ENCODE results near the gene CFAP99.

CFAP99 gene

GRCh38 chr4:2497324-2497723 lies 78.6 kb downstream of the CFAP99 start:
- TF ChIP-seq TEAD4 (IDR thresholded peaks at IDR 0.05) (no peak), YY1 (IDR thresholded peaks at IDR 0.05; ENCODE audit: low read depth) (no peak), NFIC (IDR thresholded peaks at IDR 0.05) (no peak), TCF12 (IDR thresholded peaks at IDR 0.05; ENCODE audit: low read depth) (no peak), CREB1 (IDR thresholded peaks at IDR 0.05; ENCODE audit: low read depth) (no peak), EP300 (IDR thresholded peaks at IDR 0.05; ENCODE audit: borderline replicate concordance) (no peak), REST (IDR thresholded peaks at IDR 0.05; ENCODE audit: low read depth) (no peak), FOXM1 (IDR thresholded peaks at IDR 0.05; ENCODE audit: borderline replicate concordance, low read depth) (no peak), RAD21 (IDR thresholded peaks at IDR 0.05; ENCODE audit: low read depth) (no peak), EGR1 (IDR thresholded peaks at IDR 0.05) (no peak), TAF1 (IDR thresholded peaks at IDR 0.05; ENCODE audit: low read depth) (no peak), CEBPB (IDR thresholded peaks at IDR 0.05) (no peak), MAX (IDR thresholded peaks at IDR 0.05) (no peak), ZBTB7A (IDR thresholded peaks at IDR 0.05; ENCODE audit: low read depth) (no peak)

GRCh38 chr4:2497931-2498330 lies 79.2 kb downstream of the CFAP99 start:
- TF ChIP-seq EP300 (IDR thresholded peaks at IDR 0.05; ENCODE audit: borderline replicate concordance) (no peak), CEBPB (IDR thresholded peaks at IDR 0.05) (no peak), CREB1 (IDR thresholded peaks at IDR 0.05; ENCODE audit: low read depth) (no peak), USF1 (IDR thresholded peaks at IDR 0.05) (no peak), REST (IDR thresholded peaks at IDR 0.05; ENCODE audit: low read depth) (no peak), FOXM1 (IDR thresholded peaks at IDR 0.05; ENCODE audit: borderline replicate concordance, low read depth) (no peak), MAX (IDR thresholded peaks at IDR 0.05) (no peak), TEAD4 (IDR thresholded peaks at IDR 0.05) (no peak), ZBTB7A (IDR thresholded peaks at IDR 0.05; ENCODE audit: low read depth) (no peak), TAF1 (IDR thresholded peaks at IDR 0.05; ENCODE audit: low read depth) (no peak), NFIC (IDR thresholded peaks at IDR 0.05) (no peak)

GRCh38 chr4:2500547-2500946 lies 81.8 kb downstream of the CFAP99 start:
- no peak for TF ChIP-seq USF1 (IDR thresholded peaks at IDR 0.05)
- TF ChIP-seq TAF1 (IDR thresholded peaks at IDR 0.05; ENCODE audit: low read depth), result no peak
- TF ChIP-seq REST (IDR thresholded peaks at IDR 0.05; ENCODE audit: low read depth), result no peak
- no peak for TF ChIP-seq RAD21 (IDR thresholded peaks at IDR 0.05; ENCODE audit: low read depth)
- no peak for TF ChIP-seq EGR1 (IDR thresholded peaks at IDR 0.05)
- TF ChIP-seq NFIC (IDR thresholded peaks at IDR 0.05), result no peak
- no peak for TF ChIP-seq CEBPB (IDR thresholded peaks at IDR 0.05)
- no peak for TF ChIP-seq TCF12 (IDR thresholded peaks at IDR 0.05; ENCODE audit: low read depth)
- no peak for TF ChIP-seq TEAD4 (IDR thresholded peaks at IDR 0.05)
- TF ChIP-seq YY1 (IDR thresholded peaks at IDR 0.05; ENCODE audit: low read depth), result no peak
- TF ChIP-seq ZBTB7A (IDR thresholded peaks at IDR 0.05; ENCODE audit: low read depth), result no peak
- TF ChIP-seq MAX (IDR thresholded peaks at IDR 0.05), result no peak
- no peak for TF ChIP-seq FOXM1 (IDR thresholded peaks at IDR 0.05; ENCODE audit: borderline replicate concordance, low read depth)
- no peak for TF ChIP-seq EP300 (IDR thresholded peaks at IDR 0.05; ENCODE audit: borderline replicate concordance)

GRCh38 chr4:2501034-2501594 lies 82.4 kb downstream of the CFAP99 start:
- no peak for TF ChIP-seq NFIC (IDR thresholded peaks at IDR 0.05)
